NK-92 (cell line): ENCODE data around the gene PLIN1.

ENCODE experiments used
- DNase-seq: peaks from one replicate; lab custom pipeline; 2025; ENCODE audit not compliant: unreplicated experiment; lab: John Stamatoyannopoulos, UW

Gene PLIN1

GRCh38 chr15:89628806-89629715, 50.1 kb downstream of the PLIN1 start:
- DNase-seq, result no peak

GRCh38 chr15:89628301-89628700, 50.9 kb downstream of the PLIN1 start:
- DNase-seq, result no peak

- DNase-seq, result no peak
Observed at GRCh38 chr15:89627256-89627970, 51.8 kb downstream of the PLIN1 start.

- no peak for DNase-seq
Observed at GRCh38 chr15:89625716-89626115, 53.5 kb downstream of the PLIN1 start.

- no peak for DNase-seq
Observed at GRCh38 chr15:89623165-89623564, 56.0 kb downstream of the PLIN1 start.

- no peak for DNase-seq
Observed at GRCh38 chr15:89621547-89621946, 57.6 kb downstream of the PLIN1 start.

GRCh38 chr15:89616228-89616627, 62.9 kb downstream of the PLIN1 start:
- no peak for DNase-seq

- no peak for DNase-seq
Observed at GRCh38 chr15:89615135-89615534, 64.0 kb downstream of the PLIN1 start.
